ENCODE measurements around the gene PER3.

GRCh38 chr1:7890853-7891252 lies 106.8 kb downstream of the PER3 start:
- TF ChIP-seq ZNF274 (IDR thresholded peaks at IDR 0.05; ENCODE audit: low read depth, low read length) (no peak), YY1 (IDR thresholded peaks at IDR 0.05; ENCODE audit: insufficient read depth, insufficient read length) (no peak)
